CD4-positive, alpha-beta T cell treated with Interleukin-6 at 100 ng/mL for 8 hours (primary cell): ENCODE data around the gene CHMP2A.
A peak's percentile ranks its signal among the peaks of the same experiment; 100 is the strongest.
"Not testable (repeated sequence)": the region's sequence is repeated elsewhere in the genome, so short reads cannot be mapped to it uniquely, and the experiment has no call there.

Source experiments
- DNase-seq: peaks from one replicate; pipeline ENCODE4 v3.0.0-alpha.2; 2020; ENCODE audit warnings: mixed read lengths, low spot score

The CHMP2A gene

GRCh38 chr19:58555369-58555885 is 522 bp upstream of the CHMP2A start:
- no peak for DNase-seq

GRCh38 chr19:58553799-58554493 is 959 bp downstream of the CHMP2A start:
- no peak for DNase-seq

GRCh38 chr19:58552655-58553054 is 2.2 kb downstream of the CHMP2A start:
- no peak for DNase-seq

GRCh38 chr19:58551577-58552471 is 3.1 kb downstream of the CHMP2A start:
- DNase-seq = no peak

GRCh38 chr19:58551123-58551497 is 3.8 kb downstream of the CHMP2A start:
- DNase-seq = no peak

- no peak for DNase-seq
Observed at GRCh38 chr19:58550362-58551122, 4.4 kb downstream of the CHMP2A start.

- no peak for DNase-seq
Observed at GRCh38 chr19:58549664-58550361, 5.1 kb downstream of the CHMP2A start.

GRCh38 chr19:58548859-58549663 is 5.8 kb downstream of the CHMP2A start:
- DNase-seq = no peak

GRCh38 chr19:58547323-58548312 is 7.3 kb downstream of the CHMP2A start:
- no peak for DNase-seq

GRCh38 chr19:58546019-58546530 is 8.8 kb downstream of the CHMP2A start:
- DNase-seq = no peak

GRCh38 chr19:58545286-58546018 is 9.5 kb downstream of the CHMP2A start:
- no peak for DNase-seq

- DNase-seq = peak; percentile 73
Observed at GRCh38 chr19:58544591-58545285, 10.2 kb downstream of the CHMP2A start.

GRCh38 chr19:58543826-58544590 is 10.9 kb downstream of the CHMP2A start, which contains the start of gene TRIM28:
Gene TRIM28 (plus strand): TSS chr19:58544064. CDS start chr19:58544758, 694 bp downstream.
- DNase-seq = peak; percentile 100

GRCh38 chr19:58542641-58543372 is 12.1 kb downstream of the CHMP2A start:
- not testable (repeated sequence) for DNase-seq

GRCh38 chr19:58539169-58539559 is 15.7 kb downstream of the CHMP2A start:
- DNase-seq = not testable (repeated sequence)
